PFSK-1 (cell line): ENCODE measurements around the gene ADAMTSL1.

Experiments used
- FOXP2 ChIP-seq: optimal IDR thresholded peaks from 2 replicates; pipeline ENCODE3; 2011; ENCODE audit warnings: borderline replicate concordance, control low read depth, inconsistent platforms; ENCODE audit not compliant: insufficient read depth; ENCODE audit errors: extremely low read length, extremely low read depth
- POLR2AphosphoS5 ChIP-seq: IDR thresholded peaks from 2 replicates; pipeline ENCODE4 v1.6.1; 2012; ENCODE audit warnings: low read depth, mild to moderate bottlenecking, control low read depth, low read length, moderate library complexity
- REST ChIP-seq, 2 experiments: IDR thresholded peaks; 2 replicates each; pipeline versions ENCODE4 v1.6.1 to v1.8.0; 2011 to 2012; ENCODE audit warnings: low read depth in 2 of 2, low read length in 2 of 2, control low read depth in 1 of 2, inconsistent platforms in 1 of 2, mild to moderate bottlenecking in 1 of 2, moderate library complexity in 1 of 2; ENCODE audit not compliant: insufficient read depth in 1 of 2
- SIN3A ChIP-seq: IDR thresholded peaks from 2 replicates; pipeline ENCODE4 v1.6.1; 2012; ENCODE audit warnings: mild to moderate bottlenecking, low read length, moderate library complexity, borderline replicate concordance; ENCODE audit not compliant: insufficient read depth
- TAF1 ChIP-seq: IDR thresholded peaks from 2 replicates; pipeline ENCODE4 v1.6.1; 2012; ENCODE audit warnings: low read length, control low read depth, borderline replicate concordance; ENCODE audit not compliant: insufficient read depth

DNA sequence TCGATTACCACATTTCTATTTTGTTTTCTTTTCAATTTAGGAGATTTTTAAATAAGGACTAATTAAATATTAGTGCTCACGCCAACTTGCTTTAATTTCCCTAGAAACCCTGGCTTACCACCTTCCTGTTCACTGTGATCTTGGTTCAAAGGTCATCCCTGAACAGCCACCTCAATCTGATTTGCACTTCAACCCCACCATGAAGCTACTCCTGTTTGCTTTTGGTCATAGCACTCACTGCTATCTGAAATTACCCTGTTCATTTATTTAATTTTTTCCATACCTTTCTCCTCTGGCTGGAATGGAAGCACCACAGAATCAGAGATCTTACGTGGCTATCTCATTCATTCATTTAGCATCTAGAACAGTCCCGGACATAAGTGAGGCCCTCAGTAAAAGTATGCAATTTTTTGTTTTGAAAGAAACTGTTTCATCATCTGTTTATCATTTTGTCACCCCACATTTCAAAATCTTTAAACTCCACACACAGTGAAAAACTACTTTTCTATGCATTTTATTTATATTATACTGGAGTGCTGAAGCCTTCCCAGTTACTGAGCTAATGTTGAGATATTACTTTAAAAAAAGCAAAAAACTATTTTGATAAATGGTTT is 17.2 kb upstream of the ADAMTSL1 start:
- TF ChIP-seq SIN3A (no peak), POLR2AphosphoS5 (no peak), REST (IDR thresholded peaks at IDR 0.05; ENCODE audit: insufficient read depth in 1 of 2, low read depth in 2 of 2, low read length in 2 of 2) (no peak), TAF1 (no peak), FOXP2 (no peak)
